A549 (cell line): ENCODE measurements around the gene TRAF1. TPM values are rescaled to one million over a fixed set of nuclear protein-coding genes. Genes with fewer than 3 reads are reported as not detected.

Experiments
- ATAC-seq, 2 experiments: fragments of 200-7000 bp in 1 of 2; fragments of >200 bp in 1 of 2; cut with Nextera tagmentation in 1 of 2; cut with Tn5 transposase in 1 of 2; 3 replicates each; pipeline versions ENCODE4 v1.8.0 to v1.9.1; 2018 to 2020; ENCODE audit warnings: mild to moderate bottlenecking in 1 of 2, moderate library complexity in 1 of 2
- CTCF ChIA-PET: fragments of 300-600 bp; sonication (Branson Sonifier 250); formaldehyde crosslinking; extraction: SDS; loops from one replicate; lab custom pipeline; 2021; ENCODE audit warnings: antibody characterized with exemption, inconsistent platforms; lab: Yijun Ruan, JAX
- POLR2A ChIA-PET: fragments of 350-600 bp; formaldehyde crosslinking; extraction: SDS; loops from one replicate; lab custom pipeline; 2021; ENCODE audit warnings: antibody characterized with exemption, inconsistent platforms; lab: Yijun Ruan, JAX
- DNase-seq, 2 experiments: peaks; one replicate each; pipeline versions ENCODE4 v3.0.0 to v3.0.0-alpha.2; 2011 to 2016; ENCODE audit warnings: low read depth in 1 of 2, low spot score in 1 of 2
- FAIRE-seq: peaks from 2 replicates; lab custom pipeline; 2011; peaks lifted over from hg19 to GRCh38; lab: Jason Lieb, UNC
- H3K27ac ChIP-seq, 2 experiments: fragments of >200 bp; sonication (Bioruptor Twin); formaldehyde crosslinking; 3 replicates each; pipeline ENCODE4 v1.5.1; 2016 to 2017
- H3K4me1 ChIP-seq: fragments of >200 bp; sonication (Bioruptor Twin); formaldehyde crosslinking; 3 replicates; pipeline ENCODE4 v1.6.1; 2016
- H3K4me2 ChIP-seq: fragments of >200 bp; sonication (Bioruptor Twin); formaldehyde crosslinking; 3 replicates; pipeline ENCODE4 v1.6.1; 2016
- H3K4me3 ChIP-seq: fragments of >200 bp; sonication (Bioruptor Twin); formaldehyde crosslinking; 3 replicates; pipeline ENCODE4 v1.5.1; 2016
- H3K9me3 ChIP-seq: fragments of >200 bp; sonication (Bioruptor Twin); formaldehyde crosslinking; 3 replicates; pipeline ENCODE4 v1.6.1; 2016
- CEBPB ChIP-seq, 2 experiments: fragments of >200 bp in 1 of 2; sonication (Bioruptor Twin) in 1 of 2; formaldehyde crosslinking in 1 of 2; IDR thresholded peaks; 2 replicates each; pipeline ENCODE4 v1.6.1; 2012 to 2016
- CHD2 ChIP-seq: fragments of 150-350 bp; IDR thresholded peaks from 2 replicates; pipeline ENCODE4 v1.6.1; 2014; ENCODE audit warnings: low read length; ENCODE audit not compliant: partially characterized antibody
- CHD4 ChIP-seq: fragments of 200-600 bp; sonication (generic); IDR thresholded peaks from 2 replicates; pipeline ENCODE4 v1.6.1; 2016; ENCODE audit warnings: antibody characterized with exemption, mild to moderate bottlenecking, borderline replicate concordance
- CTCF ChIP-seq: fragments of >200 bp; sonication (Bioruptor Twin); formaldehyde crosslinking; IDR thresholded peaks from 3 replicates; pipeline ENCODE4 v1.5.1; 2016
- E2F6 ChIP-seq: IDR thresholded peaks from 2 replicates; pipeline ENCODE4 v1.6.1; 2012; ENCODE audit warnings: low read depth, borderline replicate concordance
- EHMT2 ChIP-seq: fragments of 200-600 bp; sonication (generic); IDR thresholded peaks from 2 replicates; pipeline ENCODE4 v1.6.1; 2016; ENCODE audit warnings: antibody characterized with exemption, low read depth, mild to moderate bottlenecking, moderate library complexity
- ESRRA ChIP-seq: fragments of 150-350 bp; IDR thresholded peaks from 2 replicates; pipeline ENCODE4 v1.6.1; 2014; ENCODE audit warnings: mild to moderate bottlenecking, low read length, borderline replicate concordance
- FOSB ChIP-seq: fragments of 250-450 bp; sonication (Bioruptor Pico); IDR thresholded peaks from 2 replicates; pipeline ENCODE4 v1.5.0; 2020; ENCODE audit warnings: mild to moderate bottlenecking, moderate library complexity
- FOXS1 ChIP-seq: fragments of 250-450 bp; sonication (Bioruptor Pico); IDR thresholded peaks from 2 replicates; pipeline ENCODE4 v1.5.0; 2020; ENCODE audit warnings: mild to moderate bottlenecking, moderate library complexity
- GATA3 ChIP-seq: IDR thresholded peaks from 2 replicates; pipeline ENCODE4 v1.6.1; 2012; ENCODE audit warnings: borderline replicate concordance
- HDAC2 ChIP-seq: fragments of 200-600 bp; sonication (generic); IDR thresholded peaks from 2 replicates; pipeline ENCODE4 v1.6.1; 2016
- HES2 ChIP-seq: fragments of >200 bp; sonication (Bioruptor Twin); formaldehyde crosslinking; IDR thresholded peaks from 2 replicates; pipeline ENCODE4 v1.6.1; 2016
- HOXB13 ChIP-seq: fragments of 250-450 bp; sonication (Bioruptor Pico); IDR thresholded peaks from 2 replicates; pipeline ENCODE4 v1.5.0; 2020; ENCODE audit warnings: low read depth, mild to moderate bottlenecking, moderate library complexity
- HOXB5 ChIP-seq: fragments of 250-450 bp; sonication (Bioruptor Pico); IDR thresholded peaks from 2 replicates; pipeline ENCODE4 v1.5.0; 2020; ENCODE audit warnings: mild to moderate bottlenecking, moderate library complexity
- KDM1A ChIP-seq: fragments of 200-600 bp; sonication (generic); IDR thresholded peaks from 2 replicates; pipeline ENCODE4 v1.6.1; 2016; ENCODE audit warnings: low read depth, mild to moderate bottlenecking
- KDM5A ChIP-seq: fragments of 200-600 bp; sonication (generic); IDR thresholded peaks from 2 replicates; pipeline ENCODE4 v1.6.1; 2016; ENCODE audit warnings: antibody characterized with exemption, mild to moderate bottlenecking
- MAFK ChIP-seq: fragments of 450-650 bp; IDR thresholded peaks from 2 replicates; pipeline ENCODE4 v1.6.1; 2014; ENCODE audit not compliant: partially characterized antibody
- MYC ChIP-seq: IDR thresholded peaks from 2 replicates; pipeline ENCODE4 v1.6.1; 2012; ENCODE audit warnings: mild to moderate bottlenecking, inconsistent platforms, low read length, improper control_type of control experiment, borderline replicate concordance
- NFE2L2 ChIP-seq: fragments of 150-350 bp; conservative IDR thresholded peaks from 2 replicates; pipeline ENCODE4 v1.6.1; 2014; ENCODE audit warnings: low read length
- POLR2A ChIP-seq: IDR thresholded peaks from 2 replicates; pipeline ENCODE4 v1.6.1; 2012; ENCODE audit warnings: mild to moderate bottlenecking, low read length
- RARB ChIP-seq: fragments of 250-450 bp; sonication (Bioruptor Pico); IDR thresholded peaks from 2 replicates; pipeline ENCODE4 v1.8.0; 2021; ENCODE audit warnings: mild to moderate bottlenecking, moderate library complexity
- SREBF2 ChIP-seq: fragments of 450-650 bp; IDR thresholded peaks from 2 replicates; pipeline ENCODE4 v1.6.1; 2014; ENCODE audit warnings: mild to moderate bottlenecking, moderate library complexity
- TP53 ChIP-seq: fragments of 250-450 bp; sonication (Bioruptor Pico); IDR thresholded peaks from 2 replicates; pipeline ENCODE4 v1.5.0; 2021; ENCODE audit warnings: mild to moderate bottlenecking, moderate library complexity
- ZFP36 ChIP-seq: fragments of 450-650 bp; IDR thresholded peaks from 2 replicates; pipeline ENCODE4 v1.6.1; 2014; ENCODE audit warnings: borderline replicate concordance; ENCODE audit not compliant: partially characterized antibody
- WGBS: methylation state at CpG from one replicate; pipeline ENCODE4 v1.1.6; 2017; ENCODE audit errors: missing lambda C conversion rate; 5-methylcytosine and 5-hydroxymethylcytosine counted together
- polyA plus RNA-seq, 4 experiments: library from polyadenylated mRNA; depleted of rRNA in 3 of 4; stranded (reverse); fragments of >200 nt; fragmentation: RNase III in 1 of 4; extraction: RNeasy Plus Mini Kit Qiagen cat#74134 plus additional on column Dnase treatment in 1 of 4; gene quantifications; 2 replicates in 3 of 4; 3 replicates in 1 of 4; pipeline ENCODE4 v1.2.3, GENCODE V29; 2011 to 2017
- TF ChIP-seq, protein P1 (sequence below): fragments of 250-450 bp; sonication (Bioruptor Pico); IDR thresholded peaks from 2 replicates; pipeline ENCODE4 v1.5.0; 2021; ENCODE audit warnings: mild to moderate bottlenecking, moderate library complexity, borderline replicate concordance
- TF ChIP-seq, protein P2 (sequence below): fragments of >200 bp; sonication (Bioruptor Twin); formaldehyde crosslinking; IDR thresholded peaks from 3 replicates; pipeline ENCODE4 v1.6.1; 2016

The TRAF1 gene
- polyA plus RNA-seq, 2 of the 4 experiments (the other 2 are of a cell fraction): 2.0 to 3.4 TPM

GRCh38 chr9:120970244-120970643 is 43.6 kb upstream of the TRAF1 start:
- no peak overlapping the region for H3K27ac ChIP-seq
- POLR2A ChIA-PET: no interaction called here
- no peak overlapping the region for H3K4me2 ChIP-seq
- ATAC-seq: no peak
- CTCF ChIA-PET: interaction anchor here (1.2 to 2.7 kb wide), 3 partner anchors 11 to 101 kb away, joined by 4 to 6 read pairs (median 4); no protein-coding TSS in a partner anchor
- H3K9me3 ChIP-seq: no peaks in the 10 kb centered on the region
- FAIRE-seq: no peak
- WGBS: 59% methylated on average over 3 of the region's 3 CpGs
- no peak for DNase-seq
- H3K4me1 ChIP-seq: no peaks in the 10 kb centered on the region
- H3K4me3 ChIP-seq: no peak overlapping the region
- TF ChIP-seq CTCF: no peak
- TF ChIP-seq, protein P1, sequence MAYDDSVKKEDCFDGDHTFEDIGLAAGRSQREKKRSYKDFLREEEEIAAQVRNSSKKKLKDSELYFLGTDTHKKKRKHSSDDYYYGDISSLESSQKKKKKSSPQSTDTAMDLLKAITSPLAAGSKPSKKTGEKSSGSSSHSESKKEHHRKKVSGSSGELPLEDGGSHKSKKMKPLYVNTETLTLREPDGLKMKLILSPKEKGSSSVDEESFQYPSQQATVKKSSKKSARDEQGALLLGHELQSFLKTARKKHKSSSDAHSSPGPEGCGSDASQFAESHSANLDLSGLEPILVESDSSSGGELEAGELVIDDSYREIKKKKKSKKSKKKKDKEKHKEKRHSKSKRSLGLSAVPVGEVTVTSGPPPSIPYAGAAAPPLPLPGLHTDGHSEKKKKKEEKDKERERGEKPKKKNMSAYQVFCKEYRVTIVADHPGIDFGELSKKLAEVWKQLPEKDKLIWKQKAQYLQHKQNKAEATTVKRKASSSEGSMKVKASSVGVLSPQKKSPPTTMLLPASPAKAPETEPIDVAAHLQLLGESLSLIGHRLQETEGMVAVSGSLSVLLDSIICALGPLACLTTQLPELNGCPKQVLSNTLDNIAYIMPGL: no peak
- no peak for TF ChIP-seq RARB
- no peak for TF ChIP-seq KDM5A
- TF ChIP-seq KDM1A: no peak
- TF ChIP-seq, protein P2, sequence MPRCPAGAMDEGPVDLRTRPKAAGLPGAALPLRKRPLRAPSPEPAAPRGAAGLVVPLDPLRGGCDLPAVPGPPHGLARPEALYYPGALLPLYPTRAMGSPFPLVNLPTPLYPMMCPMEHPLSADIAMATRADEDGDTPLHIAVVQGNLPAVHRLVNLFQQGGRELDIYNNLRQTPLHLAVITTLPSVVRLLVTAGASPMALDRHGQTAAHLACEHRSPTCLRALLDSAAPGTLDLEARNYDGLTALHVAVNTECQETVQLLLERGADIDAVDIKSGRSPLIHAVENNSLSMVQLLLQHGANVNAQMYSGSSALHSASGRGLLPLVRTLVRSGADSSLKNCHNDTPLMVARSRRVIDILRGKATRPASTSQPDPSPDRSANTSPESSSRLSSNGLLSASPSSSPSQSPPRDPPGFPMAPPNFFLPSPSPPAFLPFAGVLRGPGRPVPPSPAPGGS: no peak
- no peak for TF ChIP-seq CHD4
- no peak for TF ChIP-seq ESRRA
- no peak for TF ChIP-seq CEBPB (IDR thresholded peaks at IDR 0.05)
- no peak for TF ChIP-seq MAFK
- no peak for TF ChIP-seq HOXB13 (CRISPR knock-in tag)
- TF ChIP-seq NFE2L2: no peak
- TF ChIP-seq MYC: no peak
- no peak for TF ChIP-seq HES2
- no peak for TF ChIP-seq EHMT2
- TF ChIP-seq GATA3: no peak
- no peak for TF ChIP-seq HOXB5 (CRISPR knock-in tag)
- no peak for TF ChIP-seq FOXS1 (CRISPR knock-in tag)

DNA sequence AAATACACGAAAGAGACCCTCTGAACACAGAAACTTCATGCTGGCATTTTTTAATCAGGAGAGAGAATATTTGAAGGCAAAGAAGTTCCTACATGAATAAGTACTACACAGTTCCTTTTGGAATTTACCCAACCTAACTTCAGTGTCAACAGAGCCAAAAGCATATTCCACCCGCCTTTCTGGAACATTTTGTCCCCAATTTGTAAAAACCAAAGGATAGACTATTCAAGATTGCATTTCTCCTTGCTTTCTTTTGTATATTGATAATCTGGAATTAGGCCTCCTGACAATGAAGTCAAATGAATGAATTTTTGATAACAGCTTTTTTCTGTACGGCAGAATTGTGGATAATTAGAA is 39.4 kb upstream of the TRAF1 start:
- ATAC-seq (no peak), DNase-seq (no peak), FAIRE-seq (no peak)
- Histone ChIP-seq H3K4me1 (no peaks in the 10 kb centered on the region), H3K4me3 (no peak overlapping the region), H3K9me3 (no peaks in the 10 kb centered on the region), H3K4me2 (no peak overlapping the region), H3K27ac (no peak overlapping the region)
- ChIA-PET POLR2A (no interaction called here), CTCF (no interaction called here)
- WGBS: 96% methylated on average over 3 of the region's 3 CpGs
- TF ChIP-seq FOXS1 (CRISPR knock-in tag): no peak
- TF ChIP-seq POLR2A: no peak
- TF ChIP-seq ZFP36: no peak
- TF ChIP-seq SREBF2: no peak
- no peak for TF ChIP-seq HDAC2
- no peak for TF ChIP-seq FOSB (CRISPR knock-in tag)
- TF ChIP-seq CHD2: no peak
- TF ChIP-seq TP53 (CRISPR knock-in tag): no peak
- no peak for TF ChIP-seq E2F6
